Neural cell (in vitro differentiated cells): ENCODE data around the gene EXOC2.

ENCODE experiments used
- CTCF ChIP-seq: fragments of 450-650 bp; IDR thresholded peaks from 2 replicates; pipeline ENCODE4 v1.5.1; 2014; ENCODE audit warnings: antibody characterized with exemption, mild to moderate bottlenecking, moderate library complexity; ENCODE audit not compliant: poor library complexity, severe bottlenecking
- EP300 ChIP-seq: fragments of 450-650 bp; conservative IDR thresholded peaks from 2 replicates; pipeline ENCODE4 v1.6.1; 2014; ENCODE audit warnings: antibody characterized with exemption, mild to moderate bottlenecking, moderate library complexity; ENCODE audit not compliant: poor library complexity, severe bottlenecking
- EZH2 ChIP-seq: fragments of 200-600, 300-800 bp; shearing (Covaris generic), sonication (generic); IDR thresholded peaks from 2 replicates; pipeline ENCODE4 v1.6.1; 2014; ENCODE audit warnings: antibody characterized with exemption, low read length, borderline replicate concordance, mild to moderate bottlenecking; ENCODE audit not compliant: insufficient read depth, poor library complexity, severe bottlenecking
- MXI1 ChIP-seq: fragments of 450-650 bp; conservative IDR thresholded peaks from 2 replicates; pipeline ENCODE4 v1.6.1; 2014; ENCODE audit warnings: antibody characterized with exemption, mild to moderate bottlenecking; ENCODE audit not compliant: poor library complexity, severe bottlenecking
- POLR2AphosphoS5 ChIP-seq: IDR thresholded peaks from 2 replicates; pipeline ENCODE4 v1.6.1; 2012
- RAD21 ChIP-seq: fragments of 450-650 bp; conservative IDR thresholded peaks from 2 replicates; pipeline ENCODE4 v1.6.1; 2014; ENCODE audit warnings: antibody characterized with exemption, mild to moderate bottlenecking, moderate library complexity
- REST ChIP-seq: IDR thresholded peaks from 2 replicates; pipeline ENCODE4 v1.6.1; 2012; ENCODE audit warnings: borderline replicate concordance
- SMC3 ChIP-seq: fragments of 450-650 bp; conservative IDR thresholded peaks from 2 replicates; pipeline ENCODE4 v1.6.1; 2014; ENCODE audit warnings: antibody characterized with exemption, mild to moderate bottlenecking, moderate library complexity; ENCODE audit not compliant: poor library complexity
- TAF1 ChIP-seq: IDR thresholded peaks from 2 replicates; pipeline ENCODE4 v1.6.1; 2012; ENCODE audit warnings: low read depth

- TF ChIP-seq CTCF (no peak), MXI1 (no peak), SMC3 (no peak), TAF1 (no peak), EZH2 (no peak), POLR2AphosphoS5 (no peak), EP300 (no peak), REST (no peak), RAD21 (no peak)
Measured at GRCh38 chr6:489762-490161, 203.2 kb downstream of the EXOC2 start.
